ENCODE results near the gene PRUNE2.

Gene PRUNE2

GRCh38 chr9:76628155-76628554 is 277.8 kb downstream of the PRUNE2 start:
- DNase-seq (ENCODE audit: low spot score): no peak

DNA sequence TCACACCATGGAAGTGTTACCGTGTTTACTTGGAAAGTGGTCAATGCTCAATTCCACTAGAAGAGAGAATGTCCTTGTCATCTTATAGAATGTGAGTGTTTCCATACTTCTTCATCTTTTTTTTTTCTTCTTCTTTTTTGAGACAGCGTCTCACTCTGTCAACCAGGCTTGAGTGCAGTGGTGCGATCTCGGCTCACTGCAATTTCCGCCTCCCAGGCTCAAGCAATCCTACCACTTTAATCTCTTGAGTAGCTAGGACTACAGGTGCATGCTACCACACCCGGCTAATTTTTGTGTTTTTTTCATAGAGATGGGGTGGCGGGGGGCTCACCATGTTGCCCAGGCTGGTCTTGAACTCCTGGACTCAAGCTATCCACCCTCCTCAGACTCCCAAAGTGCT is 278.9 kb downstream of the PRUNE2 start:
- no peak for DNase-seq (ENCODE audit: low spot score)

DNA sequence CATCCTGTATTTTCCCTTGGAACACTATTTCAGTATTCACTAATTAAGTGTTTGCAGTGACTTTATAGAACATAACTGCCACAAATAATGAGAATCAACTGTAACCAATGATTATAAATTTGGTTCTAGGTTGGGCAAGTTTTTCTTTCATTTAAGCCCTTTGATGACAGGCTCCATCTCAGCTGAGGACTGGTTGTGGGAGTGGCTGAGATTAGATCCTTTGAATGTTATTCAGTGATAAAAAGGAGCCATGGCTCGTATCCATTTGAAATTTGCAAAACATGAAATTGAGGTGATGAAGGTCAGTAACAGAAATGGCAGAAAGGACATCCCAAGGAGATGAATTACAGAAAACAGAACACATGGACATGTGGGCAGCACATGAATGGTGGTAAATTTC is 279.8 kb downstream of the PRUNE2 start:
- no peak for DNase-seq (ENCODE audit: low spot score)

DNA sequence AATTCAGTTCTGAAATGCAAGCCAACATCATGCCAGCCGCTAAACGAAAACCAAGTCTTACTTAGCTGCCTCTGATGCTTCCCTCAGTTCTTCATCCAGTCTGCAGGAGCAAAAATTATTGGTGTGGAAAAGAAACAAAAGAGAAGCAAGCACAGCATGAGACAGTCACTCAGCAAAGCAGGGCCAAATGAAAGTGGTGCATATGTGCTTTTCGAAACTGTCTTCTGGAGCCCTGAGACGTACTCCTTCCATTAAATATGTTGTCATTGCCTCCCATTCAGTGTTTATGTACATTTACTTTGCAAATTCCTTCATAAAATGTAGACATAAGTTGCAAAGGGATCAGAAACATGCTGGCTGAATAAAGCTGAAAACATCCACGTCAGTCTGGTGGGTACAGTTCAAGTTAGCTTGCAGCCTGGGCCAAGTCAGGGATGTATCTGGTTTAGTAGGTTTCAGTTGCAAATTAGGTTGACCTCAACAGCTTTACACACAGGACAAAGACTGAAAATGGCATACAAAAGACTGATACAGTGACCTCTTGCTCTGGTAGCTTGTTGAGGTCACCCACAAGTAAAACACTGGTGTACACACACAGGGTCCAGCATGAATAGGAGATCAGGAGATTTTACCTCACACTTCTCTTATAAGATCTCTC is 281.4 kb downstream of the PRUNE2 start:
- no peak for DNase-seq (ENCODE audit: low spot score)

GRCh38 chr9:76620996-76621395 is 284.9 kb downstream of the PRUNE2 start:
- no peak for DNase-seq (ENCODE audit: low spot score)

GRCh38 chr9:76620581-76620980 is 285.3 kb downstream of the PRUNE2 start:
- no peak for DNase-seq (ENCODE audit: low spot score)

GRCh38 chr9:76619640-76620039 is 286.3 kb downstream of the PRUNE2 start:
- DNase-seq (ENCODE audit: low spot score): no peak

- DNase-seq (ENCODE audit: low spot score): no peak
Measured at GRCh38 chr9:76619197-76619596, 286.7 kb downstream of the PRUNE2 start.

DNA sequence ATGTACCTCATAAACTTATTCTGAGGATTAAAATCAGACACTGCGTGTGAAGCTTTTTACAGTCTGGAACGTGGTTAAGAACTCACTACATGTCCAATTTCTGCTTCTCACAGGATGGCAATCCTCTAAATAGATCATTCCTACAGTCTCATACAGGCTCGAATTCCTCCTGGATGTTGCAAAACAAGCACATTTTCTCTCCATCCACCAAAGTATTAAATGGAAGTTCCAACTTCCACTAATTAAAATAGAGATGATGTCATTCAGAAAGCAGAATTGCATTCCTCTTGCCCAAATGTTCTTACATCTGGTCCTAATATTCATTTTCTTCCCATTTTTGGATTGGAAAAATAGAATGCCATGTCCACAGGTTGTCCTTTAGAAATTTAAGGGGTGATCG is 287.2 kb downstream of the PRUNE2 start:
- DNase-seq (ENCODE audit: low spot score): no peak

DNA sequence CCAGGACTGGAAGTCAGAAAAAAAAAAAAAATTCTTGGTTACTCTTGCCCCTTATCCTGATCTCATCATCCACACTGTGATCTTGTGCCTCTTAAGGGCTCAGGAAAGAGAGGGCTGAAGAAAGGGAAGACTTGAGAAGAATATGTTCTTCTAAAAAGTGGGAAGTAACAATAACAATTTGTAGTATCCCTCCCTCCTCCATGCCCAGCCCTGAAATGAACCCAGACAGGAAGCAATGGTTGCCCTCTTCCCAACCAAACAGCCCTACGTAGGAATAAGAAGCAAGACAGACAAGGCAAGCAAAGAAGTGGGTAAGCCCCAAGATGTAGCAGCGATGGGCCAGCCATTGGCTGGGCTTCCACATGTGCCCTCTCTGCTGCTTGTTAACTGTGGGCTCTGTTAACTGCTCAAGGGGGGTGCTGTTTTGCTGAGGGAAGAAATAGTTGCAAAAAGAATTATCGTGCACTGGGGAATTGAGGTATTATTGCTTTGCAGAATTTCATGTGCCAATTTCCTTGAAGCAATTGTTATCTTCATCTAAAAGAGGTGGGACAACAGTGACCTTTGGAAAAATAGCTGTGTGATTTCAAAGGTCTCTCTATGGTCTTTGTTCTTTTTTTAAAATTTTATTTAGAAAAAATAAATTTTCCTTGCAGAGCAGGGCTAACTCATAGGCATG is 288.3 kb downstream of the PRUNE2 start:
- DNase-seq (ENCODE audit: low spot score): no peak

GRCh38 chr9:76616780-76617179 is 289.1 kb downstream of the PRUNE2 start:
- DNase-seq (ENCODE audit: low spot score): no peak

DNA sequence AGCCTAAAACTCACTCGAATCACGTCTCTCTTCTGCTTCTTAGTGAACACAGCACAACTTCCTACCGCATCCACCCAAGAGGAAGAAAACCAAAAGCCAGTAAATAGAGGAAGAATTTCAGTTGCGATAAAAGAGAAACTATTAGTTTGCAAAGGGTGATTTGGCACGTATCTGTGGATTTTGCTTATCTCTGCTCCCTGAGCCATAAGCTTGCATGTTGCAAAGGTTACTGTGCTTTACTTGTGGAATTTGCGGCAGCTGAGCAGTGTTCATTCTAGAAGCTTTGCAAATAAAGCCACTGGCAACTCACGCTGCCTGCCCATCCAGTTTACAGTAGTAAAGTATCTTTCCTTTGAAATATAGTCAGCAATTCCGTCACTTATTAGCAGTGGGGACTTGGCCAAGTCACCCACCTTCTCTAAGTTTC is 290.7 kb downstream of the PRUNE2 start:
- no peak for DNase-seq (ENCODE audit: low spot score)

GRCh38 chr9:76613974-76614373 is 291.9 kb downstream of the PRUNE2 start:
- no peak for DNase-seq (ENCODE audit: low spot score)

DNA sequence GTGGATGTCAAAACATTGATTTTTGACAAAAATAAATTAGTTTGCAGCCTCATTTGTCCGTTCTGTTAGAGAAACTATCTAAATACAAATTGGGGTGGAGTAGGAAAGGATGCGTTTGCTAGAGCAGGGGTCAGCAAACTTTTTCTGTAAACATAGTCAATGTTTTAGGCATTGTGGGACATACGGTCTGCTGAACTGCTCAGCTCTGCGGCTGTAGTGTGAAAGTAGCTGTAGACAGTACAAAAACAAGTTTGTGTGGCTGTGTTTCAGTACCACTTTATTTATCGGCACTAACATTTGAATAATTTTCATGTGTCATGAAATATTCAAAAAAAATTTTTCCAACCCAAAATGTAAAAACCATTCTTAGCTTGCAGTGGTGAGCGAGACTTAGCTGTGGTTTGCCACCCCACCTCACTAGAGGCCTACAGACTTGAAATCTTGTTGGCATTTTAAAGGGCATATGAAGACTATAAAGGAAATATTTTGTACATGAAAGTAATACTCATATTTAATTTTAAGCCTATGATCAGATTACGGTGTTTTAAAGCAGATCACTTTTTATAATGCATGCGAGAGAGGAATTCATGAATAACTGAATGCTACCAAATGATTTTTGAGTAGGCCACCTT is 292.6 kb downstream of the PRUNE2 start:
- no peak for DNase-seq (ENCODE audit: low spot score)

DNA sequence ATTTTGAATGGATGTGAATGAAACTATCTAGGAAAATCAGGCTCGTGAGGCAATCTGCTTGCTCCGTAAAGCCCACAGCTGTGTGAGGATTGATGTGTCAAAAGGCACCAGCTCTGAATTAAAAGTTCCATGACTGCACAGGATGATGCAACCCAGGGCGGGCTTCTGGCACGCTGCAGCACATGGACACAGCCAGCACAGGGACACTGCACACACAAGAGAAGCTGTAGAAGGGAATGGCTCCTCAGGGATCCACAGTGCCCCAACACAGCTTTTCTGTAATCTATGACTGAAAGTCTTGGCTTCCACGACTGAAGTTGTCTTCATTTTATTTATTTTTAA is 295.9 kb downstream of the PRUNE2 start:
- no peak for DNase-seq (ENCODE audit: low spot score)

DNA sequence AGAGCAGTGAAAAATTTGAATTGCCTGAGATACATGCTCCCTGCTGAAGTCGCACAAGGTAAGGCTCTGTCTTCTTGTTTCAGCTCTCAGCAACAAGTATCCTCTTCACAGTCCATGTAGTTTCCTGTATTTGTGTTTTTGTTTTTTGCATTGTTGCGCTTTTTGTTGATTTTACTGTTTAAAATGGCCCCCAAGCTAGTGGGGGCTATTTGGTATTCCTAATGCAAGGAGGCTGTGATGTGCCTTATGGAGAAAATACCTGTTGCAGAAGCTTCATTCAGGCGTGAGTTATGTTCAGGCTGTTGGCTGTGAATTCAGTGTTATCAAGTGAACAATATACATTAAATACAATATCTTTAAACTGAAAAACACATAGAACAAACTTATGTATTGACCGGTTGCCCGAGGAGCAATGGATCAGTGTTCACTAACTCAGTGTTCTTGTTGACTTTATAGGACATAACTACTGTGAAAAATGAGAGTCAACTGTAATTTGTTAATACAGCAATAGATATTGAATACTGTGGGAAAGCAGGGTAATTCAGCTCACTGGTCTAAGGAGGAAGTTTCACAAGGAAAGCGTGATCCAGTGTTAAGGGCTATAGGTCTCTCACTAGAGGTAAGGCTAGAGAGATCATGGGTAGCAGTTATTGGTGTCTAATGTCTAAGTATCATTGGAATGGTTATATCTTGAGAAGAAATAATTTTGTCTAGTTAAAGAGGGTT is 296.5 kb downstream of the PRUNE2 start:
- no peak for DNase-seq (ENCODE audit: low spot score)

- DNase-seq (ENCODE audit: low spot score): no peak
Measured at GRCh38 chr9:76608575-76609273, 297.2 kb downstream of the PRUNE2 start.

GRCh38 chr9:76607730-76608436 is 298.0 kb downstream of the PRUNE2 start:
- DNase-seq (ENCODE audit: low spot score): no peak

GRCh38 chr9:76605321-76605900 is 300.5 kb downstream of the PRUNE2 start:
- no peak for DNase-seq (ENCODE audit: low spot score)

- no peak for DNase-seq (ENCODE audit: low spot score)
Measured at GRCh38 chr9:76603931-76604570, 301.9 kb downstream of the PRUNE2 start.

DNA sequence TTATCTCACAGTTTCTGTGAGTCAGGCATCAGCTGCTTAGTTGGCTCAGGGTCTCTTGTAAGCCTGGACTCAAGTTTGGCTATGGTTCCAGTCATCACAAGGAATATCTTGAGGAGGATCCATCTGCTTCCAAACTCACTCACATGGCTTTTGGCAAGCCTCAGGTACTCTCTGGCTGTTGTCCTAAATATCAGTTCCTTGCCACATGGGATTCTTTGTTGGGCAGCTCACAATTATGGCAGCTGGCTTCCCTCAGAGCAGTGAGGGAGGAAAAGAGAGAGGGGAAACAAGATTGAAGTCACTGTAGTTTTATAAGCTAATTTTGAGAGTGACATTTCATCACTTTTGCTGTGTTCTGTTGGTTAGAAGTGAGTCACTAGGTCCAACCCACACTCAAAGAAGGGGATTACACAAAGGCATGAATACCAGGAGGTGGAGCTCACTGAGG is 302.4 kb downstream of the PRUNE2 start:
- DNase-seq (ENCODE audit: low spot score): no peak
